GM21390 (cell line): ENCODE data around the gene DISC1.
"Not testable (repeated sequence)": the region's sequence is repeated elsewhere in the genome, so short reads cannot be mapped to it uniquely, and the experiment has no call there.

ENCODE experiments used
- ATAC-seq: cut with Tn5 transposase; IDR thresholded peaks from one replicate; pipeline ENCODE4 v1.9.1; 2021; ENCODE audit not compliant: unreplicated experiment

DISC1 gene

GRCh38 chr1:231666937-231667608, 40.5 kb downstream of the DISC1 start:
- no peak for ATAC-seq

- no peak for ATAC-seq
These were observed 41.4 kb downstream of the DISC1 start for GRCh38 chr1:231667896-231668506.

- no peak for ATAC-seq
These were observed 42.2 kb downstream of the DISC1 start for GRCh38 chr1:231668826-231669225.

GRCh38 chr1:231669864-231670621, 43.5 kb downstream of the DISC1 start:
- not testable (repeated sequence) for ATAC-seq

- no peak for ATAC-seq
These were observed 44.2 kb downstream of the DISC1 start for GRCh38 chr1:231670755-231671154.

GRCh38 chr1:231674575-231674974, 48.0 kb downstream of the DISC1 start:
- ATAC-seq = no peak

- ATAC-seq = no peak
These were observed 49.9 kb downstream of the DISC1 start for GRCh38 chr1:231676487-231676886.

GRCh38 chr1:231677442-231677841, 50.9 kb downstream of the DISC1 start:
- no peak for ATAC-seq

GRCh38 chr1:231678011-231678432, 51.4 kb downstream of the DISC1 start:
- ATAC-seq = no peak

- no peak for ATAC-seq
These were observed 52.5 kb downstream of the DISC1 start for GRCh38 chr1:231679109-231679508.

GRCh38 chr1:231681006-231681405, 54.4 kb downstream of the DISC1 start:
- ATAC-seq = no peak

- ATAC-seq = no peak
These were observed 56.2 kb downstream of the DISC1 start for GRCh38 chr1:231682779-231683178.

- ATAC-seq = no peak
These were observed 57.0 kb downstream of the DISC1 start for GRCh38 chr1:231683439-231684165.

- ATAC-seq = no peak
These were observed 58.0 kb downstream of the DISC1 start for GRCh38 chr1:231684356-231685244.

- ATAC-seq = no peak
These were observed 59.8 kb downstream of the DISC1 start for GRCh38 chr1:231686384-231686783.

- ATAC-seq = no peak
These were observed 62.4 kb downstream of the DISC1 start for GRCh38 chr1:231688989-231689388.

GRCh38 chr1:231690059-231690458, 63.5 kb downstream of the DISC1 start:
- ATAC-seq = no peak

- ATAC-seq = no peak
These were observed 65.1 kb downstream of the DISC1 start for GRCh38 chr1:231691618-231692259.

GRCh38 chr1:231693361-231694074, 66.9 kb downstream of the DISC1 start:
- no peak for ATAC-seq
